GM19043 (cell line): Measurements from ENCODE around the gene YY1AP1.
"Not testable (repeated sequence)": the region's sequence is repeated elsewhere in the genome, so short reads cannot be mapped to it uniquely, and the experiment has no call there.

Experiments used
- ATAC-seq: cut with Tn5 transposase; IDR thresholded peaks from one replicate; pipeline ENCODE4 v1.9.1; 2021; ENCODE audit warnings: low read depth; ENCODE audit not compliant: unreplicated experiment

The YY1AP1 gene

GRCh38 chr1:155688324-155689080 lies at the start of gene YY1AP1:
Gene YY1AP1, minus strand, starts transcription at chr1:155688774. Its CDS starts 8,338 bp downstream, at chr1:155680436.
- ATAC-seq, result peak; percentile 70

- ATAC-seq, result no peak
Observed at GRCh38 chr1:155729031-155729898, 40.7 kb upstream of the YY1AP1 start.

GRCh38 chr1:155725142-155725541 lies 36.6 kb upstream of the YY1AP1 start:
- no peak for ATAC-seq

- no peak for ATAC-seq
Observed at GRCh38 chr1:155719703-155720102, 31.1 kb upstream of the YY1AP1 start.

- not testable (repeated sequence) for ATAC-seq
Observed at GRCh38 chr1:155718524-155719115, 30.0 kb upstream of the YY1AP1 start.

GRCh38 chr1:155717041-155717440 lies 28.5 kb upstream of the YY1AP1 start:
- ATAC-seq, result no peak

- ATAC-seq, result no peak
Observed at GRCh38 chr1:155715777-155716176, 27.2 kb upstream of the YY1AP1 start.

GRCh38 chr1:155715056-155715455 lies 26.5 kb upstream of the YY1AP1 start:
- ATAC-seq, result not testable (repeated sequence)

- ATAC-seq, result no peak
Observed at GRCh38 chr1:155713075-155713474, 24.5 kb upstream of the YY1AP1 start.

- ATAC-seq, result not testable (repeated sequence)
Observed at GRCh38 chr1:155712636-155713035, 24.1 kb upstream of the YY1AP1 start.

GRCh38 chr1:155711457-155711856 lies 22.9 kb upstream of the YY1AP1 start:
- not testable (repeated sequence) for ATAC-seq

- ATAC-seq, result no peak
Observed at GRCh38 chr1:155709391-155709790, 20.8 kb upstream of the YY1AP1 start.

GRCh38 chr1:155706139-155706538 lies 17.6 kb upstream of the YY1AP1 start:
- ATAC-seq, result no peak

- ATAC-seq, result not testable (repeated sequence)
Observed at GRCh38 chr1:155704414-155704813, 15.8 kb upstream of the YY1AP1 start.

GRCh38 chr1:155703216-155703615 lies 14.6 kb upstream of the YY1AP1 start:
- ATAC-seq, result no peak

- not testable (repeated sequence) for ATAC-seq
Observed at GRCh38 chr1:155701675-155702074, 13.1 kb upstream of the YY1AP1 start.

- ATAC-seq, result not testable (repeated sequence)
Observed at GRCh38 chr1:155699062-155699461, 10.5 kb upstream of the YY1AP1 start.

GRCh38 chr1:155698382-155699038 lies 9.9 kb upstream of the YY1AP1 start:
- ATAC-seq, result no peak

- ATAC-seq, result not testable (repeated sequence)
Observed at GRCh38 chr1:155697616-155698015, 9.0 kb upstream of the YY1AP1 start.

- ATAC-seq, result no peak
Observed at GRCh38 chr1:155697046-155697445, 8.5 kb upstream of the YY1AP1 start.

- ATAC-seq, result no peak
Observed at GRCh38 chr1:155696524-155696923, 8.0 kb upstream of the YY1AP1 start.
